AG09319 (cell line): Measurements from ENCODE around the gene PDE4D.

Experiments
- DNase-seq: peaks from one replicate; pipeline ENCODE4 v3.0.0-alpha.2; 2010; ENCODE audit warnings: low read depth; ENCODE audit errors: extremely low read depth
- CTCF ChIP-seq: IDR thresholded peaks from 2 replicates; pipeline ENCODE4 v1.5.1; 2011; ENCODE audit warnings: low read depth, mild to moderate bottlenecking, inconsistent platforms, low read length, moderate library complexity

The PDE4D gene

GRCh38 chr5:59157068-59157467, 736.5 kb downstream of the PDE4D start:
- no peak for DNase-seq

DNA sequence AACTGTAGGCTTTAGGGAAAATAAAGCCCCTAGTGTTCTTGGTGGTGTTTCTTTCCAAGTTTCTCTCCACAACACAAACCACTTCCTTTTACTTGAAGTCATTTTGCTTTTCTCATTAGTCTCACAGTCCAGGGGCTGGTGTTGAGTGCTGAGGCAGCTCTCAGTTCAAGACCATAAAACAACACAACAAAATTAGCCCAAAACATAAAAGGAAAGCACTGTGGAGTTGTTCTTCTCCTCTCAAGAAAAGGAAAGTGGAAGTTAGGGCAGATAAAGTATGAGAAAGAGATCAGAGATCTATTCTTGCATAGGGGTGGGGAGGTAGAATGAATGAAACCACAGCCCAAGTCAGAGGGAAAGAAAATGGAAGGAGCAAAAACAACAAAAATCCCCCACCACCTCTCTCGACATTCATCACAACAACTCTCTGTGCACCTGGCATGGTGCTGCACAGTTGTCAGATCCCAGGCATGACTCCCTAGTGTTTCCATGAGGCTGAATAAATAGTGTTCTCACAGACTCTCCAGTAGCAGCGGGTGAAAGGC, 740.8 kb downstream of the PDE4D start:
- DNase-seq, result no peak
- no peak for TF ChIP-seq CTCF

More at GRCh38 chr5:59157068-59157467, 736.5 kb downstream of the PDE4D start:
- no peak for TF ChIP-seq CTCF

DNA sequence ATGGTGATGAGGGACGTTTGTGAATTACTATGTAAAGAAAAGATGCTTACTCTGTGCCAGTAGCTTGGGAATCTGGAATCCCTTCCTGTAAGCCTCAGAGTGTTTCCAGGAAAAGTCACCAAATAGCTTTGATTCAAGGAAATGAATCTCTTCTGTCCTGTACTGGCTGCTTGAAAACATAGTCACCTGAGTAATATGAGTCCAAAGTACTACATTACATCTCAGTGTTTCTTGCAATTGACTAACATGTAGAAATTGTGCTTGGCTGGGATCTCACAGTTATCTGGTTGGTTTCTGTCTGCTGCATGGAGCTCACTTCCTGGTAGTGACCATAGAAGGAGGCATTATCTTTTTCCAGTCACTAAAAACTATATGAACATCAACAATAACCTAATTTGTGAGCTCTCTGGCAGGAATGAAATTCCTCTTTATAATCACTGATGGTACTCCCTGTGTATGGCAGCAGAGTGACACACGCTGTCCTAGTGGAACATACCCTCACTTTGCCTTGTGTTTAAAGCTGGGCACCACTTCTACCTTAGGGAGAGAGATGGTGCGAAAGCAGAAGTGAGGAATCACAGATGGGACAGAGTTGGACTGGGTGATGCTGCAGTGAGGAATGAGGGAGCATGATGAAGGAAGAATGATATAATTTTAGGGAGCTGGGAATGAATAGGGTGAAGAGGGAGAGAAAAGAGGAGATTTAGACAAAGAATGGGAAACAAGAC, 742.2 kb downstream of the PDE4D start:
- no peak for DNase-seq
- no peak for TF ChIP-seq CTCF

DNA sequence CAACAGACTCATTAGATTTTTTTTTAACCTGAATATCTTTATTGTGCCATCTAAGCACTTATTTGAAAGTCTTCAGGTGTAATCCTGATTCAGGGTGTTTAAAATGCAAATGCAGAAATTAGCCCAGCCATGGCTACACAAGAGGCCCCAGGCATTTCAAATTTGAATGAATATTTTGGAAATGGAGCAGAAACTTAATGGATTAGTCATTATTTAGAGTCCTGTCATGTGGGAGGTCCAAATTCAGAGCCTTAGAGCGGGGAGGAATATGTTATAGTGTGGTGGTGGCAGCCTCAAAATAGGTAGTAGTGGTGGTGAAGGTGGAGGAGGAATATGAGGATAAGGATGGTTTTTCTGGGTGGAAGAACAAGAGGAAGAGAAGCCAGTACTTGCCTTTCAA, 743.7 kb downstream of the PDE4D start:
- DNase-seq, result no peak

GRCh38 chr5:59149271-59149670, 744.3 kb downstream of the PDE4D start:
- DNase-seq, result no peak
- TF ChIP-seq CTCF, result no peak

More for the DNA sequence above, 743.7 kb downstream of the PDE4D start:
- no peak for TF ChIP-seq CTCF

DNA sequence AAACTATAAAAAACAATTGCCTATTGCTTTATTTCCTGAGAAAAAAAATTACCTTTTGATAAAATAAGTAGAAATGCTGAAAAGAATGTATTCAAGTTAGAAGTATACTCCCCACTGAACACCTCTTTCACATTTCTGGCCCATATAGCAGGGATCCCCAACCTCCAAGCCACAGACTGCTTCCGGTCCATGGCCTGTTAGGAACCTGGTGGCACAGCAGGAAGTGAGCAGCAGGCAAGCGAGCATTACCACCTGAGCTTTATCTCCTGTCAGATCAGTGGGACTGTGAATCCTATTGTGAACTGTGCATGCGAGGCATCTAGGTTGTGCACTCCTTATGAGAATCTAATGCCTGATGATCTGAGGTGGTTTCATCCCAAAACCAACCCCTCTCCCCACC, 746.8 kb downstream of the PDE4D start:
- DNase-seq, result no peak
- no peak for TF ChIP-seq CTCF

DNA sequence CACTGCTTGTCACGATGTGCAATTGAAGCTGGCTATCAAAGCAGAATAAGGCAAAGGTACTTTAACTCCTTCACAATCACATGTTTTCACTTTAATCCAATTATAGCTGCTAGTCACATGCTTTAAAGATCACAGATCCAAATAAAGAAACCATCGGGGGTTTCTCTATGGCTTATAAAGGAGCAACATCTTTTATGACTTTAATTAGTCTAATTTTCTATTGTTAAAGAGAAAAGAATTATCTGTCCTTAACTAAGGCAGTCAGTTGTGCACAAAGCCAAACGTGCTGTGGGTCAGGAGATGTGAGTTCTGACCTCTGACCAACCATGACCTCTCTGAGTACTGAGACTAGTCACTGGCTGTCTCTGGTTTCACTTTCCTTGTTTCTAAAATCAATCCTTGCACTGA, 749.6 kb downstream of the PDE4D start:
- no peak for DNase-seq
- no peak for TF ChIP-seq CTCF
